ENCODE results near the gene MRPL33.

Gene MRPL33

GRCh38 chr2:27779417-27780055, 8.0 kb downstream of the MRPL33 start:
- DNase-seq: no peak

- DNase-seq: no peak
Measured at GRCh38 chr2:27781496-27781895, 10.0 kb downstream of the MRPL33 start.

- DNase-seq: no peak
Measured at GRCh38 chr2:27782701-27783100, 11.2 kb downstream of the MRPL33 start.

GRCh38 chr2:27790796-27791195, 19.3 kb downstream of the MRPL33 start:
- DNase-seq: no peak

- no peak for DNase-seq
Measured at GRCh38 chr2:27792759-27793158, 21.2 kb downstream of the MRPL33 start.

- DNase-seq: no peak
Measured at GRCh38 chr2:27795093-27795834, 23.7 kb downstream of the MRPL33 start.

- no peak for DNase-seq
Measured at GRCh38 chr2:27795868-27796277, 24.4 kb downstream of the MRPL33 start.

GRCh38 chr2:27796791-27797765, 25.6 kb downstream of the MRPL33 start:
- peak in 1 of 2 donors; percentile 33 for DNase-seq

- DNase-seq: peak in 1 of 2 donors; percentile 51
Measured at GRCh38 chr2:27797841-27798240, 26.3 kb downstream of the MRPL33 start.

GRCh38 chr2:27798486-27798885, 27.0 kb downstream of the MRPL33 start:
- DNase-seq: peak; percentile 52 to 61

- peak in 1 of 2 donors; percentile 53 for DNase-seq
Measured at GRCh38 chr2:27798948-27799645, 27.6 kb downstream of the MRPL33 start.

- DNase-seq: no peak
Measured at GRCh38 chr2:27799646-27800010, 28.1 kb downstream of the MRPL33 start.

- no peak for DNase-seq
Measured at GRCh38 chr2:27800856-27801255, 29.3 kb downstream of the MRPL33 start.

- no peak for DNase-seq
Measured at GRCh38 chr2:27802547-27802946, 31.0 kb downstream of the MRPL33 start.

- no peak for DNase-seq
Measured at GRCh38 chr2:27803046-27803445, 31.5 kb downstream of the MRPL33 start.

- no peak for DNase-seq
Measured at GRCh38 chr2:27804146-27804545, 32.6 kb downstream of the MRPL33 start.

- no peak for DNase-seq
Measured at GRCh38 chr2:27805180-27805579, 33.7 kb downstream of the MRPL33 start.

- no peak for DNase-seq
Measured at GRCh38 chr2:27806311-27807059, 35.0 kb downstream of the MRPL33 start.

- DNase-seq: no peak
Measured at GRCh38 chr2:27807476-27807875, 36.0 kb downstream of the MRPL33 start.

- no peak for DNase-seq
Measured at GRCh38 chr2:27808418-27808817, 36.9 kb downstream of the MRPL33 start.

- no peak for DNase-seq
Measured at GRCh38 chr2:27808984-27809383, 37.5 kb downstream of the MRPL33 start.

- DNase-seq: peak; percentile 45 to 59
Measured at GRCh38 chr2:27809761-27810241, 38.3 kb downstream of the MRPL33 start.

All from inflammatory macrophage treated with lipopolysaccharide for 1 hour (primary cell).